Peyer's patch (tissue), 4 donors: ENCODE measurements around the gene GPC6. TPM values are rescaled to one million over a fixed set of nuclear protein-coding genes. Genes with fewer than 3 reads are reported as not detected.

Experiments
- DNase-seq, 3 donors: peaks; one replicate each; pipeline ENCODE4 v3.0.0-alpha.2; 2017 to 2019
- H3K27ac ChIP-seq, 4 donors: fragments of 200-600 bp; sonication (generic); one replicate each; pipeline ENCODE4 v1.5.1; 2016 to 2019
- H3K27me3 ChIP-seq, 2 donors: fragments of 200-600 bp; sonication (generic); one replicate each; pipeline ENCODE4 v1.5.1; 2019
- H3K36me3 ChIP-seq, 3 donors: fragments of 200-600 bp; sonication (generic); one replicate each; pipeline ENCODE4 v1.5.1; 2016 to 2019
- H3K4me1 ChIP-seq, 4 donors: fragments of 200-600 bp; sonication (generic); one replicate each; pipeline ENCODE4 v1.5.1; 2016 to 2019
- H3K4me3 ChIP-seq, 4 donors: fragments of 200-600 bp; sonication (generic); 1 replicate in 3 of 4; 2 replicates in 1 of 4; pipeline ENCODE4 v1.5.1; 2016 to 2019; ENCODE audit warnings: mild to moderate bottlenecking in 1 of 4
- H3K9me3 ChIP-seq, 4 donors: fragments of 200-600 bp; sonication (generic); one replicate each; pipeline ENCODE4 v1.5.1; 2016 to 2019; ENCODE audit warnings: mild to moderate bottlenecking in 1 of 4
- CTCF ChIP-seq, 6 experiments: fragments of 450-650 bp in 4 of 6; fragments of 200-600 bp in 2 of 6; sonication (generic) in 1 of 6; IDR thresholded peaks; one replicate each; pipeline ENCODE4 v1.5.1; 2017 to 2019; ENCODE audit warnings: antibody characterized with exemption in 6 of 6, mild to moderate bottlenecking in 3 of 6, moderate library complexity in 1 of 6
- POLR2A ChIP-seq, 2 donors: fragments of 450-650 bp; IDR thresholded peaks; one replicate each; pipeline ENCODE4 v1.5.1; 2017; ENCODE audit warnings: antibody characterized with exemption in 2 of 2, mild to moderate bottlenecking in 2 of 2, moderate library complexity in 2 of 2
- total RNA-seq, 4 donors: library from RNA; depleted of rRNA; stranded (reverse); fragments of >200 nt; gene quantifications; one replicate each; pipeline ENCODE4 v1.1.0, GENCODE V29; 2016

The GPC6 gene
- total RNA-seq, 4 donors from 2014 or later = 1.6 to 13.2 (median 2.6) TPM

DNA sequence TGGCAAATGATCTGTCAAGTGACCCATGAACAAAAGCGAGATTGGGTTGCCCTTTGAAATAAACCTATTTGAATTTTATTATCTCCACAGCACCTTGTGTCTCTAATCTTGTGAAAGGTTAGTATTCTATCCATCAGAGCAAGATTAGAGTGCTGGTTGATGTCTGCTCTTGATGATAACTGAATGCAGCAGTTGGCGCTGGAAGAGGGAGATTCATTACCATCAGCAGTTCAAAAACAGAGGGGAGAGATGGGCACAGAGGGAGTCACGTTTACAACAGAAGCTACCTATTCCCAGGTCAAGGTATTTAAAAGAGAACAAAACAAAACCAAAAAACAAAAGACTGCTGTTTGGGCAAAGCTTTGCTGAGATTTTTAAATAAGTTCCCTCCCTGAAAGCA, 588.1 kb downstream of the GPC6 start:
- H3K9me3 ChIP-seq = no peaks in the 10 kb centered on the region
- no peaks in the 10 kb centered on the region for H3K27me3 ChIP-seq
- H3K4me3 ChIP-seq = no peak overlapping the region
- no peak for DNase-seq
- no peaks in the 10 kb centered on the region for H3K4me1 ChIP-seq
- no peak for TF ChIP-seq POLR2A (IDR thresholded peaks at IDR 0.05)
- no peaks in the 10 kb centered on the region for H3K36me3 ChIP-seq
- no peak overlapping the region for H3K27ac ChIP-seq

- Histone ChIP-seq H3K27ac (no peak overlapping the region), H3K36me3 (no peaks in the 10 kb centered on the region), H3K27me3 (no peaks in the 10 kb centered on the region), H3K4me1 (no peaks in the 10 kb centered on the region), H3K9me3 (no peaks in the 10 kb centered on the region), H3K4me3 (no peak overlapping the region)
- TF ChIP-seq POLR2A (IDR thresholded peaks at IDR 0.05) = no peak
- TF ChIP-seq CTCF (IDR thresholded peaks at IDR 0.05) = no peak
- no peak for DNase-seq
Observed at GRCh38 chr13:93818345-93818744, 591.7 kb downstream of the GPC6 start.

GRCh38 chr13:93819331-93819890, 592.8 kb downstream of the GPC6 start:
- no peak overlapping the region for H3K27ac ChIP-seq
- H3K27me3 ChIP-seq = no peaks in the 10 kb centered on the region
- H3K9me3 ChIP-seq = no peaks in the 10 kb centered on the region
- H3K4me3 ChIP-seq = no peak overlapping the region
- H3K4me1 ChIP-seq = no peaks in the 10 kb centered on the region
- no peak for DNase-seq
- H3K36me3 ChIP-seq = no peaks in the 10 kb centered on the region
- TF ChIP-seq CTCF (IDR thresholded peaks at IDR 0.05) (no peak), POLR2A (IDR thresholded peaks at IDR 0.05) (no peak)

DNA sequence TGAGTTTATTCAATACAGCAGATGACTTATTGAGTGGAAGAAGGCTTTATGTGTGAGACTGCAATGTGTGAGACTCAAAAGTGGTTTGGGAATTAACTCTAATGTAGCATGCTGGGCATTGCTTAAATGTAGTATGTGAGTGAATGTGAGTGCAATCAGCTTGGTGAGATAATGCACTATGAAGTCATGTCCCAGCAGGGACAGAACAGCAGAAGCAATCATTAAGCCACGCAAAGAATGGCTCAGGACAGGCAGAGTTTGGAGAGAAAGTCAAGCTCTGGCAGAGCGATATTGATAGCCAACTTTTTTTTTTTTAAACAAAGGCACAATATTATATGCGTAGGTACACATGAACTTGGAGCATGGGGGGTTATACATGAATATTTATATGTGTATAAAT, 597.7 kb downstream of the GPC6 start:
- TF ChIP-seq CTCF (IDR thresholded peaks at IDR 0.05) (no peak), POLR2A (IDR thresholded peaks at IDR 0.05) (no peak)
- no peaks in the 10 kb centered on the region for H3K27me3 ChIP-seq
- H3K9me3 ChIP-seq = no peaks in the 10 kb centered on the region
- no peaks in the 10 kb centered on the region for H3K36me3 ChIP-seq
- H3K4me3 ChIP-seq = no peak overlapping the region
- H3K4me1 ChIP-seq = no peaks in the 10 kb centered on the region
- H3K27ac ChIP-seq = no peak overlapping the region
- DNase-seq = no peak

- TF ChIP-seq POLR2A (IDR thresholded peaks at IDR 0.05) (no peak), CTCF (IDR thresholded peaks at IDR 0.05) (no peak)
- DNase-seq = no peak
- H3K27me3 ChIP-seq = no peaks in the 10 kb centered on the region
- H3K9me3 ChIP-seq = no peaks in the 10 kb centered on the region
- no peak overlapping the region for H3K4me3 ChIP-seq
- H3K27ac ChIP-seq = no peak overlapping the region
- H3K4me1 ChIP-seq = no peaks in the 10 kb centered on the region
- H3K36me3 ChIP-seq = no peaks in the 10 kb centered on the region
Observed at GRCh38 chr13:93834051-93834450, 607.4 kb downstream of the GPC6 start.

GRCh38 chr13:93843082-93843481, 616.5 kb downstream of the GPC6 start:
- H3K27ac ChIP-seq = no peak overlapping the region
- no peak overlapping the region for H3K4me3 ChIP-seq
- no peaks in the 10 kb centered on the region for H3K36me3 ChIP-seq
- H3K27me3 ChIP-seq = no peaks in the 10 kb centered on the region
- no peak for TF ChIP-seq CTCF (IDR thresholded peaks at IDR 0.05)
- TF ChIP-seq POLR2A (IDR thresholded peaks at IDR 0.05) = no peak
- no peak for DNase-seq
- no peaks in the 10 kb centered on the region for H3K4me1 ChIP-seq
- H3K9me3 ChIP-seq = no peaks in the 10 kb centered on the region
